Endothelial cell of umbilical vein (primary cell): ENCODE measurements around the gene MBTPS1. TPM values are rescaled to one million over a fixed set of nuclear protein-coding genes. Genes with fewer than 3 reads are reported as not detected.

Source experiments
- BruUV-seq: library from RNA; stranded (reverse); fragments of 400-500 nt; replicated peaks from 2 replicates; lab custom pipeline; 2021; lab: Mats Ljungman, UMichigan
- CTCF ChIA-PET: fragments of 300-600, 350-600 bp; sonication (Branson Sonifier 250); formaldehyde crosslinking; loops from one replicate; lab custom pipeline; 2021; ENCODE audit warnings: antibody characterized with exemption, inconsistent platforms; lab: Charles Lee
- POLR2A ChIA-PET: fragments of 300-600, 350-600 bp; sonication (Branson Sonifier 250); formaldehyde crosslinking; loops from one replicate; lab custom pipeline; 2021; ENCODE audit warnings: antibody characterized with exemption, inconsistent platforms; lab: Charles Lee
- DNase-seq: peaks from one replicate; pipeline ENCODE4 v3.0.0-alpha.2; 2011; ENCODE audit warnings: low read depth, low spot score
- FAIRE-seq: peaks from 2 replicates; lab custom pipeline; 2011; peaks lifted over from hg19 to GRCh38; lab: Jason Lieb, UNC
- H2AFZ ChIP-seq: 2 replicates; pipeline ENCODE4 v1.6.0; 2012; ENCODE audit warnings: low read depth, low read length, control low read depth, inconsistent platforms
- H3K27ac ChIP-seq: 2 replicates; pipeline ENCODE4 v1.5.1; 2011; ENCODE audit warnings: low read depth, mild to moderate bottlenecking, control low read depth, low read length, moderate library complexity; ENCODE audit not compliant: insufficient read depth
- H3K27me3 ChIP-seq, 2 experiments: 2 replicates each; pipeline versions ENCODE4 v1.6.0 to v1.6.1; 2011; ENCODE audit warnings: low read length in 2 of 2, mixed read lengths in 1 of 2; ENCODE audit not compliant: control insufficient read depth in 2 of 2, insufficient read depth in 2 of 2
- H3K36me3 ChIP-seq, 2 experiments: 2 replicates in 1 of 2; 3 replicates in 1 of 2; pipeline ENCODE4 v1.5.1; 2011; ENCODE audit warnings: low read length in 2 of 2, mild to moderate bottlenecking in 1 of 2, moderate library complexity in 1 of 2; ENCODE audit not compliant: control insufficient read depth in 2 of 2, insufficient read depth in 2 of 2; ENCODE audit errors: extremely low read depth in 1 of 2
- H3K4me1 ChIP-seq: 3 replicates; pipeline ENCODE4 v1.5.1; 2011; ENCODE audit warnings: mild to moderate bottlenecking, low read length; ENCODE audit not compliant: control insufficient read depth, insufficient read depth; ENCODE audit errors: extremely low read depth
- H3K4me2 ChIP-seq: 2 replicates; pipeline ENCODE4 v1.6.1; 2011; ENCODE audit warnings: low read length, control low read depth, mixed read lengths; ENCODE audit not compliant: insufficient read depth
- H3K4me3 ChIP-seq, 3 experiments: fragments of 200-600 bp in 1 of 3; sonication (generic), shearing (Covaris generic) in 1 of 3; replicated peaks in 1 of 3; 2 replicates each; pipeline ENCODE4 v1.5.1; 2011 to 2016; ENCODE audit warnings: control low read depth in 3 of 3, low read length in 3 of 3, mild to moderate bottlenecking in 2 of 3, inconsistent platforms in 1 of 3, low read depth in 1 of 3, moderate library complexity in 1 of 3; ENCODE audit not compliant: insufficient read depth in 1 of 3
- H3K79me2 ChIP-seq: 2 replicates; pipeline ENCODE4 v1.6.0; 2012; ENCODE audit warnings: low read length, inconsistent platforms; ENCODE audit not compliant: control insufficient read depth, insufficient read depth
- H3K9ac ChIP-seq: replicated peaks from 2 replicates; pipeline ENCODE3; 2011; ENCODE audit warnings: low read length, control low read depth; ENCODE audit not compliant: insufficient read depth; ENCODE audit errors: extremely low read depth
- H3K9me1 ChIP-seq: replicated peaks from 3 replicates; pipeline ENCODE4 v1.6.0; 2011; ENCODE audit warnings: mild to moderate bottlenecking, low read length; ENCODE audit not compliant: control insufficient read depth, insufficient read depth; ENCODE audit errors: extremely low read depth
- H3K9me3 ChIP-seq: replicated peaks from 2 replicates; pipeline ENCODE4 v1.5.1; 2012; ENCODE audit warnings: low read length, inconsistent platforms; ENCODE audit not compliant: control insufficient read depth, insufficient read depth
- H4K20me1 ChIP-seq: replicated peaks from 2 replicates; pipeline ENCODE3; 2011; ENCODE audit warnings: mild to moderate bottlenecking, low read length; ENCODE audit not compliant: control insufficient read depth, insufficient read depth; ENCODE audit errors: extremely low read depth
- CTCF ChIP-seq, 2 donors: IDR thresholded peaks; 1 replicate in 1 of 2; 2 replicates in 1 of 2; pipeline ENCODE4 v1.5.1; 2011; ENCODE audit warnings: low read length in 2 of 2, mild to moderate bottlenecking in 2 of 2, moderate library complexity in 2 of 2, control low read depth in 1 of 2, inconsistent platforms in 1 of 2, low read depth in 1 of 2; ENCODE audit not compliant: insufficient read depth in 1 of 2; ENCODE audit errors: extremely low read depth in 1 of 2
- EZH2 ChIP-seq: IDR thresholded peaks from 2 replicates; pipeline ENCODE4 v1.6.1; 2012; ENCODE audit warnings: borderline replicate concordance, low read depth, mild to moderate bottlenecking, moderate library complexity, low read length, inconsistent platforms; ENCODE audit not compliant: severe bottlenecking
- FOS ChIP-seq: IDR thresholded peaks from 2 replicates; pipeline ENCODE4 v1.6.1; 2011; ENCODE audit warnings: mild to moderate bottlenecking, low read length, moderate library complexity, borderline replicate concordance; ENCODE audit not compliant: insufficient read depth
- GATA2 ChIP-seq: IDR thresholded peaks from 2 replicates; pipeline ENCODE4 v1.7.0; 2011; ENCODE audit warnings: low read depth, mild to moderate bottlenecking, moderate library complexity, mixed read lengths, low read length; ENCODE audit not compliant: insufficient read length, insufficient read depth
- JUN ChIP-seq: IDR thresholded peaks from 2 replicates; pipeline ENCODE4 v1.6.1; 2011; ENCODE audit warnings: borderline replicate concordance, low read depth; ENCODE audit not compliant: insufficient read length, insufficient read depth
- MYC ChIP-seq: IDR thresholded peaks from one replicate; pipeline ENCODE4 v1.6.1; 2011; ENCODE audit warnings: mild to moderate bottlenecking, low read depth, low read length
- POLR2A ChIP-seq: IDR thresholded peaks from 2 replicates; pipeline ENCODE4 v1.6.1; 2012; ENCODE audit warnings: low read depth, mild to moderate bottlenecking, control low read depth, low read length
- POLR2AphosphoS5 ChIP-seq: IDR thresholded peaks from 2 replicates; pipeline ENCODE4 v1.6.1; 2012; ENCODE audit warnings: low read depth, mild to moderate bottlenecking, control low read depth, low read length, moderate library complexity; ENCODE audit not compliant: insufficient read depth
- dilution Hi-C: fragments of 300-500 bp; cut with MboI; formaldehyde crosslinking; loops from one replicate; pipeline ENCODE4 v1.15.0; 2019; ENCODE audit warnings: low sequenced_read_pairs; ENCODE audit not compliant: extremely low pct_ligation_motif_present
- intact Hi-C: fragments of 100-400 bp; cut with micrococcal nuclease; formaldehyde crosslinking; loops from one replicate; pipeline ENCODE4 v1.10.0; 2022
- polyA plus RNA-seq, 4 experiments: library from polyadenylated mRNA; depleted of rRNA in 3 of 4; stranded (reverse) in 3 of 4; unstranded in 1 of 4; fragments of >200 nt; gene quantifications; 2 replicates each; pipeline versions ENCODE4 v1.2.1 to v1.2.3, GENCODE V29; 2011 to 2012; ENCODE audit warnings: missing spikeins in 1 of 4
- total RNA-seq: library from RNA; stranded (reverse); gene quantifications from 2 replicates; pipeline ENCODE4 v1.2.3, GENCODE V29; 2021
- TF ChIP-seq, protein P1 (sequence below): IDR thresholded peaks from 2 replicates; pipeline ENCODE4 v1.6.1; 2011; ENCODE audit not compliant: insufficient read depth, insufficient read length

The MBTPS1 gene
- total and polyA plus RNA-seq, 2 donors (not counting 3 experiments of a cell fraction or from before 2014, with no cell fraction given): 82.3 to 99.6 TPM

- peaks cover 6 to 34% of the 10 kb centered on the region in 2 experiments for H3K36me3 ChIP-seq
- no peaks in the 10 kb centered on the region for H4K20me1 ChIP-seq
- no peak overlapping the region for H3K4me2 ChIP-seq
- no TSS peak for BruUV-seq
- dilution Hi-C loops (no loop called here), intact Hi-C loops (no loop called here)
- FAIRE-seq (no peak), DNase-seq (no peak)
- no peak overlapping the region for H2AFZ ChIP-seq
- no peak overlapping the region for H3K27ac ChIP-seq
- POLR2A ChIA-PET: no interaction called here
- no peaks in the 10 kb centered on the region for H3K4me1 ChIP-seq
- no peaks in the 10 kb centered on the region for H3K9me1 ChIP-seq
- no peak for TF ChIP-seq MYC
- TF ChIP-seq POLR2AphosphoS5: no peak
- TF ChIP-seq JUN: no peak
- no peak overlapping the region for H3K9ac ChIP-seq
- H3K4me3 ChIP-seq: no peak overlapping the region
- H3K27me3 ChIP-seq: no peaks in the 10 kb centered on the region
- H3K79me2 ChIP-seq: no peaks in the 10 kb centered on the region
- H3K9me3 ChIP-seq: no peaks in the 10 kb centered on the region
- CTCF ChIA-PET: interaction anchor here (0.6 to 1.7 kb wide), 2 partner anchors 97 kb away, joined by 3 to 5 read pairs; no protein-coding TSS in a partner anchor
Observed at GRCh38 chr16:84053237-84053636, 63.5 kb downstream of the MBTPS1 start.

- Histone ChIP-seq H3K27me3 (no peaks in the 10 kb centered on the region), H3K36me3 (peaks cover 6 to 29% of the 10 kb centered on the region in 2 experiments), H4K20me1 (no peaks in the 10 kb centered on the region), H2AFZ (no peak overlapping the region), H3K9me3 (no peaks in the 10 kb centered on the region), H3K79me2 (no peaks in the 10 kb centered on the region), H3K4me3 (no peak overlapping the region), H3K4me1 (no peaks in the 10 kb centered on the region), H3K9ac (no peak overlapping the region), H3K4me2 (no peak overlapping the region), H3K9me1 (no peaks in the 10 kb centered on the region), H3K27ac (no peak overlapping the region)
- FAIRE-seq (no peak), DNase-seq (no peak)
- dilution Hi-C loops (no loop called here), intact Hi-C loops (no loop called here)
- ChIA-PET POLR2A (no interaction called here), CTCF (interaction anchor here (0.8 kb wide), 1 partner anchor 14 kb away, joined by 3 read pairs; no protein-coding TSS in a partner anchor)
- no peak for TF ChIP-seq CTCF (IDR thresholded peaks at IDR 0.05; ENCODE audit: extremely low read depth in 1 of 2, insufficient read depth in 1 of 2, low read depth in 1 of 2, low read length in 2 of 2)
- TF ChIP-seq, protein P1, sequence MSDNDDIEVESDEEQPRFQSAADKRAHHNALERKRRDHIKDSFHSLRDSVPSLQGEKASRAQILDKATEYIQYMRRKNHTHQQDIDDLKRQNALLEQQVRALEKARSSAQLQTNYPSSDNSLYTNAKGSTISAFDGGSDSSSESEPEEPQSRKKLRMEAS: no peak
- TF ChIP-seq EZH2: no peak
- no peak for TF ChIP-seq POLR2AphosphoS5
- TF ChIP-seq MYC: no peak
- TF ChIP-seq FOS: no peak
- no peak for TF ChIP-seq JUN
- TF ChIP-seq POLR2A: no peak
- TF ChIP-seq GATA2: no peak
- no TSS peak for BruUV-seq
Observed at GRCh38 chr16:84052071-84052622, 64.6 kb downstream of the MBTPS1 start.
